GM10847 (cell line): ENCODE results near the gene KIF3A.

Source experiments
- POLR2A ChIP-seq: IDR thresholded peaks from 2 replicates; pipeline ENCODE4 v1.6.1; 2011; ENCODE audit not compliant: insufficient read length; ENCODE audit errors: extremely low read depth

KIF3A gene

GRCh38 chr5:132733499-132734148 is 3.7 kb downstream of the KIF3A start:
- TF ChIP-seq POLR2A, result no peak

GRCh38 chr5:132729896-132730295 is 7.5 kb downstream of the KIF3A start:
- no peak for TF ChIP-seq POLR2A

GRCh38 chr5:132725745-132726144 is 11.6 kb downstream of the KIF3A start:
- no peak for TF ChIP-seq POLR2A

GRCh38 chr5:132718544-132719312 is 18.6 kb downstream of the KIF3A start:
- no peak for TF ChIP-seq POLR2A

- TF ChIP-seq POLR2A, result no peak
Measured at GRCh38 chr5:132714456-132715307, 22.7 kb downstream of the KIF3A start.

- TF ChIP-seq POLR2A, result no peak
Measured at GRCh38 chr5:132708645-132709044, 28.7 kb downstream of the KIF3A start.

- TF ChIP-seq POLR2A, result no peak
Measured at GRCh38 chr5:132704875-132705274, 32.5 kb downstream of the KIF3A start.

- TF ChIP-seq POLR2A, result no peak
Measured at GRCh38 chr5:132695956-132696355, 41.4 kb downstream of the KIF3A start.

GRCh38 chr5:132692632-132692967 is 44.7 kb downstream of the KIF3A start:
- TF ChIP-seq POLR2A, result no peak

- TF ChIP-seq POLR2A, result no peak
Measured at GRCh38 chr5:132690156-132690555, 47.2 kb downstream of the KIF3A start.

- TF ChIP-seq POLR2A, result no peak
Measured at GRCh38 chr5:132689513-132689912, 47.8 kb downstream of the KIF3A start.

GRCh38 chr5:132688536-132689339 is 48.6 kb downstream of the KIF3A start:
- TF ChIP-seq POLR2A, result no peak

- no peak for TF ChIP-seq POLR2A
Measured at GRCh38 chr5:132687995-132688394, 49.4 kb downstream of the KIF3A start.

- TF ChIP-seq POLR2A, result no peak
Measured at GRCh38 chr5:132686193-132686592, 51.2 kb downstream of the KIF3A start.
